ENCODE measurements around the gene BRF1.

- TF ChIP-seq CTCF (IDR thresholded peaks at IDR 0.05) (no peak), POLR2A (IDR thresholded peaks at IDR 0.05) (no peak)
Measured at GRCh38 chr14:105173901-105174894, 126.6 kb downstream of the BRF1 start.

Measured in esophagus squamous epithelium (tissue), 4 donors.